ENCODE results near the gene FRK.

The FRK gene

GRCh38 chr6:116035616-116036015 is 25.1 kb downstream of the FRK start:
- ATAC-seq (no peak), DNase-seq (no peak)

GRCh38 chr6:116034327-116034726 is 26.4 kb downstream of the FRK start:
- DNase-seq (no peak), ATAC-seq (no peak)

- DNase-seq, result no peak
- ATAC-seq, result no peak
These were observed 26.9 kb downstream of the FRK start for GRCh38 chr6:116033687-116034303.

GRCh38 chr6:116030770-116031169 is 29.9 kb downstream of the FRK start:
- ATAC-seq, result no peak
- no peak for DNase-seq

GRCh38 chr6:116029535-116029934 is 31.2 kb downstream of the FRK start:
- DNase-seq (no peak), ATAC-seq (no peak)

GRCh38 chr6:116028233-116028632 is 32.5 kb downstream of the FRK start:
- DNase-seq (no peak), ATAC-seq (no peak)

- ATAC-seq (no peak), DNase-seq (no peak)
These were observed 32.9 kb downstream of the FRK start for GRCh38 chr6:116027801-116028200.

GRCh38 chr6:116025405-116025804 is 35.3 kb downstream of the FRK start:
- ATAC-seq, result no peak
- DNase-seq, result no peak

GRCh38 chr6:116022841-116023445 is 37.7 kb downstream of the FRK start:
- no peak for ATAC-seq
- DNase-seq, result no peak

GRCh38 chr6:116020738-116021137 is 40.0 kb downstream of the FRK start:
- ATAC-seq (no peak), DNase-seq (no peak)

- DNase-seq (no peak), ATAC-seq (peak; percentile 36)
These were observed 41.3 kb downstream of the FRK start for GRCh38 chr6:116019428-116019827.

- DNase-seq, result no peak
- ATAC-seq, result no peak
These were observed 41.7 kb downstream of the FRK start for GRCh38 chr6:116018976-116019375.

- DNase-seq, result no peak
- ATAC-seq, result no peak
These were observed 43.0 kb downstream of the FRK start for GRCh38 chr6:116017546-116018295.

GRCh38 chr6:116016846-116017545 is 43.7 kb downstream of the FRK start:
- DNase-seq (no peak), ATAC-seq (no peak)

- ATAC-seq, result no peak
These were observed 44.7 kb downstream of the FRK start for GRCh38 chr6:116015983-116016382.

GRCh38 chr6:116015561-116015960 is 45.1 kb downstream of the FRK start:
- DNase-seq (no peak), ATAC-seq (no peak)

More at GRCh38 chr6:116015983-116016382, 44.7 kb downstream of the FRK start:
- no peak for DNase-seq

- DNase-seq (no peak), ATAC-seq (no peak)
These were observed 47.7 kb downstream of the FRK start for GRCh38 chr6:116012951-116013350.

GRCh38 chr6:116012471-116012949 is 48.2 kb downstream of the FRK start:
- no peak for DNase-seq
- no peak for ATAC-seq

GRCh38 chr6:116011520-116011919 is 49.2 kb downstream of the FRK start:
- DNase-seq, result peak; percentile 15
- peak; percentile 94 for ATAC-seq

- ATAC-seq (no peak), DNase-seq (peak; percentile 58)
These were observed 49.8 kb downstream of the FRK start for GRCh38 chr6:116010790-116011401.

- no peak for DNase-seq
- no peak for ATAC-seq
These were observed 50.3 kb downstream of the FRK start for GRCh38 chr6:116010386-116010785.

Measured in stimulated activated naive CD8-positive, alpha-beta T cell treated with anti-CD3 and anti-CD28 coated beads, Interleukin-15, Interleukin-2, amounts not matched to agents 100 U/mL and 50 U/mL, for 24 hours (primary cell).